Neural cell (in vitro differentiated cells): Measurements from ENCODE around the gene TAGAP. TPM values are rescaled to one million over a fixed set of nuclear protein-coding genes. Genes with fewer than 3 reads are reported as not detected.
"Not testable (repeated sequence)": the region's sequence is repeated elsewhere in the genome, so short reads cannot be mapped to it uniquely, and the experiment has no call there.

Source experiments
- H2AFZ ChIP-seq: fragments of 200-600, 300-800 bp; sonication (generic), shearing (Covaris generic); 2 replicates; pipeline ENCODE4 v1.6.0; 2014; ENCODE audit warnings: low read depth, mild to moderate bottlenecking, antibody characterized with exemption, low read length, moderate library complexity
- H3F3A ChIP-seq: fragments of 200-600 bp; shearing (Covaris generic); 2 replicates; pipeline ENCODE4 v1.6.1; 2016; ENCODE audit warnings: mild to moderate bottlenecking, moderate library complexity, mixed read lengths, antibody characterized with exemption, low read length; ENCODE audit not compliant: insufficient read depth, poor library complexity, severe bottlenecking
- H3K27ac ChIP-seq: fragments of 200-600, 300-800 bp; sonication (generic), shearing (Covaris generic); 2 replicates; pipeline ENCODE4 v1.5.1; 2014; ENCODE audit warnings: mild to moderate bottlenecking, low read length, moderate library complexity
- H3K27me3 ChIP-seq: fragments of 300-800, 200-600 bp; sonication (generic), shearing (Covaris generic); 2 replicates; pipeline ENCODE4 v1.6.0; 2014; ENCODE audit warnings: mild to moderate bottlenecking, low read depth, low read length, moderate library complexity; ENCODE audit not compliant: insufficient read depth
- H3K36me3 ChIP-seq: fragments of 300-800, 200-600 bp; sonication (generic), shearing (Covaris generic); 2 replicates; pipeline ENCODE4 v1.5.1; 2014; ENCODE audit warnings: mild to moderate bottlenecking, antibody characterized with exemption, low read length, moderate library complexity; ENCODE audit not compliant: insufficient read depth
- H3K4me2 ChIP-seq: fragments of 300-800, 200-600 bp; sonication (generic), shearing (Covaris generic); 2 replicates; pipeline ENCODE4 v1.6.0; 2014; ENCODE audit warnings: mild to moderate bottlenecking, low read length
- H3K4me3 ChIP-seq: fragments of 300-800, 200-600 bp; sonication (generic), shearing (Covaris generic); 2 replicates; pipeline ENCODE4 v1.5.1; 2014; ENCODE audit warnings: mild to moderate bottlenecking, low read length, moderate library complexity
- H3K79me2 ChIP-seq: fragments of 200-600 bp; shearing (Covaris generic); replicated peaks from 2 replicates; pipeline ENCODE4 v1.6.0; 2014; ENCODE audit warnings: mild to moderate bottlenecking, low read length, moderate library complexity; ENCODE audit not compliant: insufficient read depth
- H3K9ac ChIP-seq: fragments of 300-800, 200-600 bp; sonication (generic), shearing (Covaris generic); 2 replicates; pipeline ENCODE4 v1.6.1; 2016; ENCODE audit warnings: mild to moderate bottlenecking, low read length, mixed read lengths
- H3K9me2 ChIP-seq: fragments of 200-600 bp; shearing (Covaris generic); 2 replicates; pipeline ENCODE4 v1.6.1; 2016; ENCODE audit warnings: mild to moderate bottlenecking, low read length, mixed read lengths; ENCODE audit not compliant: insufficient read depth
- H3K9me3 ChIP-seq: fragments of 200-600, 300-800 bp; sonication (generic), shearing (Covaris generic); 2 replicates; pipeline ENCODE4 v1.6.1; 2016; ENCODE audit warnings: mild to moderate bottlenecking, mixed run types, low read length, moderate library complexity, mixed read lengths
- H4K20me1 ChIP-seq: fragments of 200-600 bp; shearing (Covaris generic); 2 replicates; pipeline ENCODE4 v1.6.1; 2016; ENCODE audit warnings: mild to moderate bottlenecking, mixed run types; ENCODE audit not compliant: insufficient read depth
- CTCF ChIP-seq: fragments of 450-650 bp; IDR thresholded peaks from 2 replicates; pipeline ENCODE4 v1.5.1; 2014; ENCODE audit warnings: antibody characterized with exemption, mild to moderate bottlenecking, moderate library complexity; ENCODE audit not compliant: poor library complexity, severe bottlenecking
- EP300 ChIP-seq: fragments of 450-650 bp; conservative IDR thresholded peaks from 2 replicates; pipeline ENCODE4 v1.6.1; 2014; ENCODE audit warnings: antibody characterized with exemption, mild to moderate bottlenecking, moderate library complexity; ENCODE audit not compliant: poor library complexity, severe bottlenecking
- EZH2 ChIP-seq: fragments of 200-600, 300-800 bp; shearing (Covaris generic), sonication (generic); IDR thresholded peaks from 2 replicates; pipeline ENCODE4 v1.6.1; 2014; ENCODE audit warnings: antibody characterized with exemption, low read length, borderline replicate concordance, mild to moderate bottlenecking; ENCODE audit not compliant: insufficient read depth, poor library complexity, severe bottlenecking
- MXI1 ChIP-seq: fragments of 450-650 bp; conservative IDR thresholded peaks from 2 replicates; pipeline ENCODE4 v1.6.1; 2014; ENCODE audit warnings: antibody characterized with exemption, mild to moderate bottlenecking; ENCODE audit not compliant: poor library complexity, severe bottlenecking
- POLR2AphosphoS5 ChIP-seq: IDR thresholded peaks from 2 replicates; pipeline ENCODE4 v1.6.1; 2012
- RAD21 ChIP-seq: fragments of 450-650 bp; conservative IDR thresholded peaks from 2 replicates; pipeline ENCODE4 v1.6.1; 2014; ENCODE audit warnings: antibody characterized with exemption, mild to moderate bottlenecking, moderate library complexity
- REST ChIP-seq: IDR thresholded peaks from 2 replicates; pipeline ENCODE4 v1.6.1; 2012; ENCODE audit warnings: borderline replicate concordance
- SMC3 ChIP-seq: fragments of 450-650 bp; conservative IDR thresholded peaks from 2 replicates; pipeline ENCODE4 v1.6.1; 2014; ENCODE audit warnings: antibody characterized with exemption, mild to moderate bottlenecking, moderate library complexity; ENCODE audit not compliant: poor library complexity
- TAF1 ChIP-seq: IDR thresholded peaks from 2 replicates; pipeline ENCODE4 v1.6.1; 2012; ENCODE audit warnings: low read depth
- polyA plus RNA-seq: library from polyadenylated mRNA; depleted of rRNA; stranded (reverse); fragments of >200 nt; gene quantifications from 2 replicates; pipeline ENCODE4 v1.2.3, GENCODE V29; 2014

Gene TAGAP
- polyA plus RNA-seq, 1 donor from 2014 or later, result not detected

GRCh38 chr6:159012201-159012600 lies 32.6 kb downstream of the TAGAP start:
- H3K36me3 ChIP-seq, result no peaks in the 10 kb centered on the region
- H3K27me3 ChIP-seq, result no peaks in the 10 kb centered on the region
- H3K9me2 ChIP-seq, result no peaks in the 10 kb centered on the region
- H3F3A ChIP-seq, result no peaks in the 10 kb centered on the region
- no peaks in the 10 kb centered on the region for H4K20me1 ChIP-seq
- H3K9me3 ChIP-seq, result no peaks in the 10 kb centered on the region
- no peak overlapping the region for H2AFZ ChIP-seq
- no peak overlapping the region for H3K4me3 ChIP-seq
- H3K27ac ChIP-seq, result no peak overlapping the region
- TF ChIP-seq CTCF (no peak), EZH2 (no peak), TAF1 (no peak), POLR2AphosphoS5 (no peak), SMC3 (no peak), MXI1 (no peak), EP300 (no peak), REST (no peak), RAD21 (no peak)
- no peaks in the 10 kb centered on the region for H3K79me2 ChIP-seq
- H3K4me2 ChIP-seq, result no peak overlapping the region
- H3K9ac ChIP-seq, result no peak overlapping the region

GRCh38 chr6:159010037-159010612 lies 34.7 kb downstream of the TAGAP start:
- not testable (repeated sequence) for H4K20me1 ChIP-seq, H2AFZ ChIP-seq, H3K9ac ChIP-seq, H3K9me3 ChIP-seq, H3F3A ChIP-seq, H3K36me3 ChIP-seq, H3K27ac ChIP-seq, H3K79me2 ChIP-seq, H3K9me2 ChIP-seq, H3K4me3 ChIP-seq, H3K4me2 ChIP-seq, H3K27me3 ChIP-seq
